ENCODE data around the gene ZEB2. TPM values are rescaled to one million over a fixed set of nuclear protein-coding genes. Genes with fewer than 3 reads are reported as not detected.

Gene ZEB2
- total RNA-seq, 2 experiments from 2014 or later, result 4.0 to 16.9 TPM

DNA sequence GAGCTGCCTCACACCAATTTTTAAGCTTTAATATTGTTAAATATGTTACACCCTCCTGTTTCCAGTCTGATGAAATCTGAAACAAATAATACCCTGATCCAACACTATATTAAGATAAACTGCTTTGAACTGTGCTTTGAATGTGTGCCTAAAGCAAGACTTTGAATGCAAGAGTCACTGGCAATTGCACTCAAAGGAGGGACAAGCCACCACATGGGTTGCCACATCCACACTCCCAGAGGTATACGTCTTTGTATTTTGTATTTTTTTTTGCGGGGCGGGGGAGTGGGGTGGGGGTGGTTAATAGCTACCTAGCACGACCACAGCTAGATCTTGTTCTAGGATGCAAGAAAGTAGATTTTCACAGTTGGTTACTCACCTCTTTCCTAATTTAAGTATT lies 1.8 kb upstream of the ZEB2 start:
- peaks cover 51% of the 10 kb centered on the region for H3K4me1 ChIP-seq (ENCODE audit: insufficient read depth, low read length, poor library complexity, severe bottlenecking)
- H3K36me3 ChIP-seq (ENCODE audit: insufficient read depth, low read length), result no peaks in the 10 kb centered on the region
- no peak for TF ChIP-seq EZH2phosphoT487 (IDR thresholded peaks at IDR 0.05; ENCODE audit: borderline replicate concordance, low read depth, low read length)
- TF ChIP-seq, protein P1, sequence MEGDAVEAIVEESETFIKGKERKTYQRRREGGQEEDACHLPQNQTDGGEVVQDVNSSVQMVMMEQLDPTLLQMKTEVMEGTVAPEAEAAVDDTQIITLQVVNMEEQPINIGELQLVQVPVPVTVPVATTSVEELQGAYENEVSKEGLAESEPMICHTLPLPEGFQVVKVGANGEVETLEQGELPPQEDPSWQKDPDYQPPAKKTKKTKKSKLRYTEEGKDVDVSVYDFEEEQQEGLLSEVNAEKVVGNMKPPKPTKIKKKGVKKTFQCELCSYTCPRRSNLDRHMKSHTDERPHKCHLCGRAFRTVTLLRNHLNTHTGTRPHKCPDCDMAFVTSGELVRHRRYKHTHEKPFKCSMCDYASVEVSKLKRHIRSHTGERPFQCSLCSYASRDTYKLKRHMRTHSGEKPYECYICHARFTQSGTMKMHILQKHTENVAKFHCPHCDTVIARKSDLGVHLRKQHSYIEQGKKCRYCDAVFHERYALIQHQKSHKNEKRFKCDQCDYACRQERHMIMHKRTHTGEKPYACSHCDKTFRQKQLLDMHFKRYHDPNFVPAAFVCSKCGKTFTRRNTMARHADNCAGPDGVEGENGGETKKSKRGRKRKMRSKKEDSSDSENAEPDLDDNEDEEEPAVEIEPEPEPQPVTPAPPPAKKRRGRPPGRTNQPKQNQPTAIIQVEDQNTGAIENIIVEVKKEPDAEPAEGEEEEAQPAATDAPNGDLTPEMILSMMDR (conservative IDR thresholded peaks at IDR 0.05; ENCODE audit: low read length), result no peak
- no peaks in the 10 kb centered on the region for H3K9me2 ChIP-seq (ENCODE audit: insufficient read depth, low read length)
- no peak overlapping the region for H3K4me2 ChIP-seq (ENCODE audit: low read length)
- no peak overlapping the region for H2AFZ ChIP-seq (ENCODE audit: low read length)
- no peaks in the 10 kb centered on the region for H3K9me3 ChIP-seq (ENCODE audit: low read length)
- H3K4me3 ChIP-seq (ENCODE audit: low read depth, low read length, poor library complexity, severe bottlenecking), result no peak overlapping the region
- DNase-seq (ENCODE audit: low spot score), result no peak
- no peaks in the 10 kb centered on the region for H3K79me2 ChIP-seq (ENCODE audit: insufficient read depth, low read depth, low read length)
- intact Hi-C loops (cut with micrococcal nuclease; ENCODE audit: unreplicated experiment), result loop anchor here (10.0 kb wide), 1 partner anchor 1233 kb away; no protein-coding TSS in a partner anchor
- POLR2A ChIA-PET, result interaction anchor here (0.6 to 1.6 kb wide), 12 partner anchors 11 to 1479 kb away, joined by 3 to 5 read pairs (median 3); no protein-coding TSS in a partner anchor
- CTCF ChIA-PET (ENCODE audit: unreplicated experiment), result no interaction called here
- H3K27ac ChIP-seq (ENCODE audit: low read depth, low read length, poor library complexity, severe bottlenecking), result no peak overlapping the region
- no TSS peak for BruUV-seq (replicated peaks)
- peaks cover 4% of the 10 kb centered on the region; the same call in 1 of the 2 replicates for H4K20me1 ChIP-seq (ENCODE audit: insufficient read depth, low read length)

DNA sequence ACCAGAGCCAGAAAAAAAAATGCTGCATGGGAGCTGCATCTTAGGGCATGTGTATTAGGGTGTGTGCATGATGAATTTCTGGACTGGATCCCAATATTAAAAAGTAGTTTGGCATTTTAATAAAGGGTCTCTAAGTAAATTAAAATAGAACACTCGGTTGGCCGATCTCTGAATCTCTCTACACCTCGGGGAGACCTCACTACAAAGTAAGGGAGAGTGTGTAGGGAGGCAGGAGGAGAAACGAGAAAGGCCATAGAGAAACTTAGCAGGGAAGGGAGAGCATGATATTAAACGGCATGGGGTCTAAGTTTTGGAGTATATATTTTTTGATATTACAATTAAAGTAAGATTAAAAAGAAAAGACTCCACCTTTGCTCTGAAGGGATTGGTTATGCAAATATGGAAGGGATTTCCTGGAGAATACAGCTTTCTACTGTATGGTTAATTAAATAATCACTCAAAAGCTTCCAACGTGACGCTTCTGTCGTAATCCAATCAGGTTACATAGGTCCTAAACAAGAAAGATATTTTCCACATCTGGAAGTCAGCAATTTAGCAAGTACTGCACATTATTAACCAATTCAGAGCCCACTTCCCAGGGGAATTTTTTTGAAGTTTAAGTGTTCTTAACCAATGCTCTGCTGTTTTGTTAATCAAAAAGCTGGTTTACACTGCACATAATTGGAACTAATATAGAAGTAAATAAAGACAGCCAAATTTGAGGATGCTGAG lies 1.0 kb upstream of the ZEB2 start:
- DNase-seq (ENCODE audit: low spot score), result no peak
- Histone ChIP-seq H3K4me1 (ENCODE audit: insufficient read depth, low read length, poor library complexity, severe bottlenecking) (peaks cover 51% of the 10 kb centered on the region), H4K20me1 (ENCODE audit: insufficient read depth, low read length) (peaks cover 4% of the 10 kb centered on the region; the same call in 1 of the 2 replicates), H3K9me3 (ENCODE audit: low read length) (no peaks in the 10 kb centered on the region), H3K9me2 (ENCODE audit: insufficient read depth, low read length) (no peaks in the 10 kb centered on the region), H3K4me2 (ENCODE audit: low read length) (peak overlapping the region; percentile 81), H3K36me3 (ENCODE audit: insufficient read depth, low read length) (no peaks in the 10 kb centered on the region), H2AFZ (ENCODE audit: low read length) (no peak overlapping the region), H3K79me2 (ENCODE audit: insufficient read depth, low read depth, low read length) (no peaks in the 10 kb centered on the region), H3K4me3 (ENCODE audit: low read depth, low read length, poor library complexity, severe bottlenecking) (peak overlapping the region; percentile 28), H3K27ac (ENCODE audit: low read depth, low read length, poor library complexity, severe bottlenecking) (no peak overlapping the region)
- intact Hi-C loops (cut with micrococcal nuclease; ENCODE audit: unreplicated experiment), result loop anchor here (10.0 kb wide), 1 partner anchor 1234 kb away; no protein-coding TSS in a partner anchor
- ChIA-PET POLR2A (interaction anchor here (0.6 to 1.6 kb wide), 5 partner anchors 12 to 287 kb away, joined by 3 to 5 read pairs (median 3); no protein-coding TSS in a partner anchor), CTCF (ENCODE audit: unreplicated experiment) (no interaction called here)
- no TSS peak for BruUV-seq (replicated peaks)
- TF ChIP-seq EZH2phosphoT487 (IDR thresholded peaks at IDR 0.05; ENCODE audit: borderline replicate concordance, low read depth, low read length), result no peak
- TF ChIP-seq, protein P1 (conservative IDR thresholded peaks at IDR 0.05; ENCODE audit: low read length), result no peak

DNA sequence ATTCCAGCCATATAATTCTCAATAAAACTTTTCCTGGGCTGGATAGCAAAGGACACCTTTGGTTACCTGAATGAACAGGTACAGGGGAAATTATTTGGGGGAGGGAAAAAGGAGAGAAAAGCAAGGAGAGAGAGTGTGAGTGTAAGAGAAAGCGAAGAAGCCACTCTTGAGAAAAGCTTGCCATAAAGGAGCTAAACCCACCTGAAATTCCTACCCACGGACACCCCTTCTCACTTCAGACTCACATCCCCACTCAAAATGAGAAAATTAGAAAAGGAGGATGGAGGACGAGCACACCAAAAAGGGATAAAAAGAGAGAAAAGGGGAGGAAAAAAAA lies 354 bp downstream of the ZEB2 start:
- peak overlapping the region; percentile 81 for H3K4me2 ChIP-seq (ENCODE audit: low read length)
- peak overlapping the region; percentile 74 for H2AFZ ChIP-seq (ENCODE audit: low read length)
- TSS peak; percentile 88 for BruUV-seq (replicated peaks)
- no peaks in the 10 kb centered on the region for H3K9me2 ChIP-seq (ENCODE audit: insufficient read depth, low read length)
- no peak for TF ChIP-seq EZH2phosphoT487 (IDR thresholded peaks at IDR 0.05; ENCODE audit: borderline replicate concordance, low read depth, low read length)
- TF ChIP-seq, protein P1 (conservative IDR thresholded peaks at IDR 0.05; ENCODE audit: low read length), result no peak
- peak overlapping the region; percentile 83 for H3K4me3 ChIP-seq (ENCODE audit: low read depth, low read length, poor library complexity, severe bottlenecking)
- peak overlapping the region; percentile 42 for H3K27ac ChIP-seq (ENCODE audit: low read depth, low read length, poor library complexity, severe bottlenecking)
- POLR2A ChIA-PET, result interaction anchor here (0.6 kb wide), 2 partner anchors 42 to 247 kb away, joined by 3 read pairs; no protein-coding TSS in a partner anchor
- CTCF ChIA-PET (ENCODE audit: unreplicated experiment), result no interaction called here
- H3K9me3 ChIP-seq (ENCODE audit: low read length), result no peaks in the 10 kb centered on the region
- H3K79me2 ChIP-seq (ENCODE audit: insufficient read depth, low read depth, low read length), result no peaks in the 10 kb centered on the region
- intact Hi-C loops (cut with micrococcal nuclease; ENCODE audit: unreplicated experiment), result loop anchor here (2.0 to 10.0 kb wide), 5 partner anchors 185 to 893 kb away; a partner anchor contains a TSS
- DNase-seq (ENCODE audit: low spot score), result no peak
- H3K4me1 ChIP-seq (ENCODE audit: insufficient read depth, low read length, poor library complexity, severe bottlenecking), result peaks cover 54% of the 10 kb centered on the region
- peaks cover 15% of the 10 kb centered on the region; the same call in 1 of the 2 replicates for H4K20me1 ChIP-seq (ENCODE audit: insufficient read depth, low read length)
- H3K36me3 ChIP-seq (ENCODE audit: insufficient read depth, low read length), result no peaks in the 10 kb centered on the region

All from OCI-LY7 (cell line).